22Rv1 (cell line): Measurements from ENCODE around the gene TPST1.
"Not testable (repeated sequence)": the region's sequence is repeated elsewhere in the genome, so short reads cannot be mapped to it uniquely, and the experiment has no call there.

Source experiments
- CTCF ChIP-seq: fragments of 450-650 bp; IDR thresholded peaks from 2 replicates; pipeline ENCODE4 v1.5.1; 2017; ENCODE audit warnings: mild to moderate bottlenecking
- ZFX ChIP-seq: fragments of 450-650 bp; IDR thresholded peaks from 2 replicates; pipeline ENCODE4 v1.6.1; 2017; ENCODE audit warnings: antibody characterized with exemption, borderline replicate concordance

- TF ChIP-seq CTCF, ZFX: not testable (repeated sequence)
Measured at GRCh38 chr7:66156035-66156434, 49.1 kb upstream of the TPST1 start.
